Renal cortex interstitium (tissue), 11 donors: Measurements from ENCODE around the gene VAV3. TPM values are rescaled to one million over a fixed set of nuclear protein-coding genes. Genes with fewer than 3 reads are reported as not detected.

ENCODE experiments used
- DNase-seq, 11 donors: peaks; one replicate each; pipeline ENCODE4 v3.0.0-alpha.2; 2013; ENCODE audit warnings: low read depth in 9 of 11, low spot score in 4 of 11; ENCODE audit errors: extremely low read depth in 1 of 11
- polyA plus RNA-seq, 3 donors: library from polyadenylated mRNA; unstranded; fragments of 120-200 nt; gene quantifications; one replicate each; pipeline ENCODE4 v1.2.1, GENCODE V29; 2013; ENCODE audit not compliant: insufficient read length in 3 of 3

Gene VAV3
- polyA plus RNA-seq, 3 donors = 118 to 153 (median 149) TPM

GRCh38 chr1:107649023-107649422 is 316.0 kb downstream of the VAV3 start:
- DNase-seq = no peak

- DNase-seq = no peak
Measured at GRCh38 chr1:107648071-107648470, 316.9 kb downstream of the VAV3 start.

GRCh38 chr1:107647012-107647411 is 318.0 kb downstream of the VAV3 start:
- no peak for DNase-seq

- no peak for DNase-seq
Measured at GRCh38 chr1:107643766-107644165, 321.2 kb downstream of the VAV3 start.

GRCh38 chr1:107640207-107640606 is 324.8 kb downstream of the VAV3 start:
- DNase-seq = no peak

- no peak for DNase-seq
Measured at GRCh38 chr1:107637101-107637500, 327.9 kb downstream of the VAV3 start.

- DNase-seq = no peak
Measured at GRCh38 chr1:107633596-107633995, 331.4 kb downstream of the VAV3 start.

GRCh38 chr1:107626073-107626796 is 338.7 kb downstream of the VAV3 start:
- DNase-seq = no peak

GRCh38 chr1:107625405-107626029 is 339.5 kb downstream of the VAV3 start:
- no peak for DNase-seq

GRCh38 chr1:107623431-107623830 is 341.5 kb downstream of the VAV3 start:
- DNase-seq = no peak

- DNase-seq = no peak
Measured at GRCh38 chr1:107622966-107623365, 342.0 kb downstream of the VAV3 start.

GRCh38 chr1:107622535-107622934 is 342.4 kb downstream of the VAV3 start:
- DNase-seq = no peak

- no peak for DNase-seq
Measured at GRCh38 chr1:107620753-107621152, 344.2 kb downstream of the VAV3 start.

GRCh38 chr1:107618539-107618938 is 346.4 kb downstream of the VAV3 start:
- DNase-seq = no peak

- no peak for DNase-seq
Measured at GRCh38 chr1:107617921-107618320, 347.1 kb downstream of the VAV3 start.

- DNase-seq = no peak
Measured at GRCh38 chr1:107617456-107617855, 347.5 kb downstream of the VAV3 start.

GRCh38 chr1:107609808-107610207 is 355.2 kb downstream of the VAV3 start:
- no peak for DNase-seq

- DNase-seq = no peak
Measured at GRCh38 chr1:107604825-107605224, 360.2 kb downstream of the VAV3 start.

GRCh38 chr1:107600607-107601160 is 364.3 kb downstream of the VAV3 start:
- no peak for DNase-seq

GRCh38 chr1:107599220-107599619 is 365.8 kb downstream of the VAV3 start:
- no peak for DNase-seq

- no peak for DNase-seq
Measured at GRCh38 chr1:107597290-107597689, 367.7 kb downstream of the VAV3 start.
